Iris pigment epithelial cell (primary cell): ENCODE results near the gene PPM1L.
"Not testable (repeated sequence)": the region's sequence is repeated elsewhere in the genome, so short reads cannot be mapped to it uniquely, and the experiment has no call there.

Experiments
- DNase-seq: peaks from one replicate; pipeline ENCODE4 v3.0.0-alpha.2; 2011; ENCODE audit warnings: low read depth

The PPM1L gene

GRCh38 chr3:160755776-160756304 lies at the start of gene PPM1L:
Gene PPM1L, plus strand, starts transcription at chr3:160756231.
- peak; percentile 32 for DNase-seq

- DNase-seq = peak; percentile 55
Measured at GRCh38 chr3:160707187-160707794, 48.7 kb upstream of the PPM1L start.

- DNase-seq = no peak
Measured at GRCh38 chr3:160709477-160710182, 46.4 kb upstream of the PPM1L start.

GRCh38 chr3:160713144-160713543 lies 42.9 kb upstream of the PPM1L start:
- not testable (repeated sequence) for DNase-seq

GRCh38 chr3:160719710-160720109 lies 36.3 kb upstream of the PPM1L start:
- no peak for DNase-seq

GRCh38 chr3:160720123-160720746 lies 35.8 kb upstream of the PPM1L start:
- DNase-seq = no peak

- no peak for DNase-seq
Measured at GRCh38 chr3:160722331-160722730, 33.7 kb upstream of the PPM1L start.

- DNase-seq = no peak
Measured at GRCh38 chr3:160725338-160725737, 30.7 kb upstream of the PPM1L start.

GRCh38 chr3:160735826-160736225 lies 20.2 kb upstream of the PPM1L start:
- no peak for DNase-seq

- no peak for DNase-seq
Measured at GRCh38 chr3:160738048-160738447, 18.0 kb upstream of the PPM1L start.

- DNase-seq = no peak
Measured at GRCh38 chr3:160739079-160739478, 17.0 kb upstream of the PPM1L start.

GRCh38 chr3:160746976-160747375 lies 9.1 kb upstream of the PPM1L start:
- no peak for DNase-seq

- no peak for DNase-seq
Measured at GRCh38 chr3:160747422-160747821, 8.6 kb upstream of the PPM1L start.

GRCh38 chr3:160748231-160748630 lies 7.8 kb upstream of the PPM1L start:
- DNase-seq = no peak

- no peak for DNase-seq
Measured at GRCh38 chr3:160748787-160749186, 7.2 kb upstream of the PPM1L start.

GRCh38 chr3:160753953-160754352 lies 2.1 kb upstream of the PPM1L start:
- DNase-seq = no peak

GRCh38 chr3:160754371-160754854 lies 1.6 kb upstream of the PPM1L start:
- DNase-seq = peak; percentile 63

GRCh38 chr3:160754855-160755747 lies 930 bp upstream of the PPM1L start:
- peak; percentile 95 for DNase-seq

GRCh38 chr3:160757233-160758106 lies 1.4 kb downstream of the PPM1L start:
- no peak for DNase-seq

GRCh38 chr3:160758929-160759577 lies 3.0 kb downstream of the PPM1L start:
- DNase-seq = no peak
